Panc1 (cell line): ENCODE results near the gene GARRE1. TPM values are rescaled to one million over a fixed set of nuclear protein-coding genes. Genes with fewer than 3 reads are reported as not detected.

Experiments used
- ATAC-seq: fragments of 200-7000 bp; cut with Tn5 transposase; 2 replicates; pipeline ENCODE4 v1.9.1; 2020; ENCODE audit warnings: mild to moderate bottlenecking, moderate library complexity
- BruUV-seq: library from RNA; stranded (reverse); fragments of 400-500 nt; replicated peaks from 2 replicates; lab custom pipeline; 2021; lab: Mats Ljungman, UMichigan
- CTCF ChIA-PET: fragments of 300-600 bp; sonication (Branson Sonifier 250); formaldehyde crosslinking; loops from one replicate; lab custom pipeline; 2022; ENCODE audit warnings: antibody characterized with exemption; lab: Charles Lee
- POLR2A ChIA-PET: fragments of 300-600 bp; sonication (Branson Sonifier 250); formaldehyde crosslinking; loops from one replicate; lab custom pipeline; 2022; ENCODE audit warnings: antibody characterized with exemption; lab: Charles Lee
- DNase-seq: peaks from one replicate; pipeline ENCODE4 v3.0.0-alpha.2; 2010; ENCODE audit warnings: low read depth, low spot score
- H3K27ac ChIP-seq: 2 replicates; pipeline ENCODE4 v1.5.1; 2011; ENCODE audit warnings: mild to moderate bottlenecking, low read length, inconsistent platforms
- H3K27me3 ChIP-seq: fragments of 200-500 bp; sonication (Bioruptor generic); 2 replicates; pipeline ENCODE4 v1.6.0; 2014; ENCODE audit warnings: low read length, inconsistent platforms; ENCODE audit not compliant: control insufficient read depth, insufficient read depth
- H3K36me3 ChIP-seq: fragments of 200-500 bp; sonication (Bioruptor generic); 2 replicates; pipeline ENCODE4 v1.5.1; 2014; ENCODE audit warnings: inconsistent platforms, mild to moderate bottlenecking, low read length, moderate library complexity; ENCODE audit not compliant: control insufficient read depth, insufficient read depth
- H3K4me1 ChIP-seq: 2 replicates; pipeline ENCODE4 v1.5.1; 2011; ENCODE audit warnings: inconsistent platforms, mild to moderate bottlenecking, low read length, moderate library complexity; ENCODE audit not compliant: control insufficient read depth, insufficient read depth
- H3K4me3 ChIP-seq, 2 experiments: 2 replicates each; pipeline ENCODE4 v1.5.1; 2011 to 2012; ENCODE audit warnings: low read depth in 2 of 2, low read length in 2 of 2, mild to moderate bottlenecking in 2 of 2, inconsistent platforms in 1 of 2, moderate library complexity in 1 of 2
- H3K9me3 ChIP-seq: fragments of 200-500 bp; sonication (Bioruptor generic); 2 replicates; pipeline ENCODE4 v1.5.1; 2014; ENCODE audit warnings: low read depth, mild to moderate bottlenecking, inconsistent platforms, low read length, moderate library complexity; ENCODE audit not compliant: control insufficient read depth, insufficient read depth
- CTCF ChIP-seq: fragments of 450-650 bp; IDR thresholded peaks from 2 replicates; pipeline ENCODE4 v1.5.1; 2017; ENCODE audit warnings: mild to moderate bottlenecking
- POLR2AphosphoS5 ChIP-seq: IDR thresholded peaks from 2 replicates; pipeline ENCODE4 v1.6.1; 2012; ENCODE audit warnings: mild to moderate bottlenecking, low read depth, low read length, moderate library complexity
- REST ChIP-seq, 2 experiments: IDR thresholded peaks; 2 replicates each; pipeline ENCODE4 v1.6.1; 2011 to 2012; ENCODE audit warnings: low read depth in 2 of 2, control low read depth in 1 of 2, low read length in 1 of 2, mild to moderate bottlenecking in 1 of 2, moderate library complexity in 1 of 2; ENCODE audit not compliant: insufficient read depth in 1 of 2
- SIN3A ChIP-seq: IDR thresholded peaks from 2 replicates; pipeline ENCODE4 v1.6.1; 2012; ENCODE audit warnings: low read depth, mild to moderate bottlenecking, low read length, moderate library complexity, borderline replicate concordance; ENCODE audit not compliant: insufficient read depth
- TCF7L2 ChIP-seq: IDR thresholded peaks from 2 replicates; pipeline ENCODE4 v1.6.1; 2011; ENCODE audit warnings: mild to moderate bottlenecking, low read depth, low read length, inconsistent platforms
- in situ Hi-C: cut with HindIII; loops from 2 replicates; pipeline ENCODE4 v1.10.0; 2016; ENCODE audit warnings: low sequenced_read_pairs, low pct_unique_long_range_greater_than_20kb
- intact Hi-C: fragments of 100-400 bp; cut with micrococcal nuclease; formaldehyde crosslinking; loops from one replicate; pipeline ENCODE4 v1.10.0; 2022; ENCODE audit not compliant: unreplicated experiment
- total RNA-seq: library from RNA; stranded (reverse); gene quantifications from one replicate; pipeline ENCODE4 v1.2.1, GENCODE V29; 2021; ENCODE audit not compliant: unreplicated experiment

GARRE1 gene
- total RNA-seq, 1 experiment from 2014 or later = 19.7 TPM

DNA sequence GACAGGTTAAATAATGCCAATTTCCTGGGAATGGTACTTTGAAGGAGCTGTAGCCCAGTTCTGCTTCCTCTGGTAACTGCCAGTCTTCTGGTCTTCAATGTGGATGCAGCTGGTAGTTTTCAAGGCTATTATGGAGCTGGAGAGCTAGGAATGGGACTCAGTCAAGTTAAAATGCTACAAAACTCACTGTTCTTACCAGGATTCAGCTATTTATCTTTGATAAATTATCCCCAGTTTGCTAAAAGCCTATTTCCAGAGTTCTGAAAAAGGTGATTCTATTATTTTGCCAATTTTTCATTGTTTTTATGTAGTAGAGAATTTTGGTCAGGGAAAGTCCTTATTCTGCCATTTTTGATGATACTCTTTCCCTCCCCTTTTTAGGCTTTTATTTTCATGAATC, 40.7 kb downstream of the GARRE1 start:
- H3K4me1 ChIP-seq = 0 out of 2 replicates have a peak, but pooled peaks cover 2% of the 10 kb centered on the region
- no peaks in the 10 kb centered on the region for H3K36me3 ChIP-seq
- ATAC-seq (no peak), DNase-seq (no peak)
- H3K27ac ChIP-seq = no peak overlapping the region
- in situ Hi-C loops (no loop called here), intact Hi-C loops (no loop called here)
- H3K9me3 ChIP-seq = no peaks in the 10 kb centered on the region
- H3K4me3 ChIP-seq = no peak overlapping the region
- H3K27me3 ChIP-seq = no peaks in the 10 kb centered on the region
- no TSS peak for BruUV-seq
- TF ChIP-seq SIN3A (no peak), POLR2AphosphoS5 (no peak), TCF7L2 (no peak), REST (IDR thresholded peaks at IDR 0.05; ENCODE audit: insufficient read depth in 1 of 2, low read depth in 2 of 2, low read length in 1 of 2) (no peak)
- ChIA-PET CTCF (no interaction called here), POLR2A (interaction anchor here (0.6 kb wide), 1 partner anchor 1047 kb away, joined by 3 read pairs; no protein-coding TSS in a partner anchor)

DNA sequence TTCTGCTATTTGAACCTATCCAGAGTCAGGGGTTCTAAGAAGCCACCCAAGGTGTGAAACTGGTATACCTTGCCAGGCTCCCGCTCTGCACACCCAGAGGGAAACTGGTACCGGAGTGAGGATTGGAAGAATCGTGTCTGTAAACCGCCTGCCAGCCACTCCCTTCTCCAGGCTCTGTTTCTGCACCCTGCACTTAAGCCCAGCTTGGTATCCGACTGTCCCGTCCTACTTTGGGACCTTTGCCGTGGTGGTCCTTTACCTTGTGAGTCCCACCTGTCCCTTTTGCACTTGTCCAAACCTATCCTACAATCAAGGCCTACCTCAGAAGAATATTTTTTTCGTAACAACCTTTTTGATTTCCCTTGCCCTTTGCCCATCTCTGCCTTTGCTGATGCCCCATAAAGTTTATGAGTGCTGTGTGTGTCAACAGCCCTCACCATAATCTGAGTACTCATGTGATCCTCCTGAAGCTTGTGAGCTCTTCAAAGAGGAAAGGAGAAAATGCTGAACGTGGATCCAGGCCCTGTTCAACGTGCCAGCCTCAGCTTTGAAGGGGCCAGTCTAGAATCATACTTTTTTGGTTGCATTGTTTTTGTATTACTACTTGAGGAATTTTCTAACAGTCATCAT, 44.7 kb downstream of the GARRE1 start:
- H3K27me3 ChIP-seq = no peaks in the 10 kb centered on the region
- 0 out of 2 replicates have a peak, but pooled peaks cover 2% of the 10 kb centered on the region for H3K4me1 ChIP-seq
- no peaks in the 10 kb centered on the region for H3K36me3 ChIP-seq
- no peak for ATAC-seq
- H3K9me3 ChIP-seq = no peaks in the 10 kb centered on the region
- intact Hi-C loops = no loop called here
- no peak overlapping the region for H3K4me3 ChIP-seq
- in situ Hi-C loops = no loop called here
- no peak for DNase-seq
- no TSS peak for BruUV-seq
- no peak overlapping the region for H3K27ac ChIP-seq
- ChIA-PET CTCF (no interaction called here), POLR2A (no interaction called here)
- no peak for TF ChIP-seq SIN3A
- no peak for TF ChIP-seq REST (IDR thresholded peaks at IDR 0.05; ENCODE audit: insufficient read depth in 1 of 2, low read depth in 2 of 2, low read length in 1 of 2)
- TF ChIP-seq TCF7L2 = no peak
- TF ChIP-seq CTCF = no peak
- TF ChIP-seq POLR2AphosphoS5 = no peak
